Trophoblast cell (in vitro differentiated cells and primary cell): ENCODE measurements around the gene CHST4.

Source experiments
- DNase-seq, 2 donors: peaks; one replicate each; pipeline ENCODE4 v3.0.0-alpha.2; 2016
- H2AFZ ChIP-seq: 2 replicates; pipeline ENCODE4 v1.6.1; 2013; ENCODE audit warnings: low read length, moderate library complexity, mild to moderate bottlenecking; ENCODE audit not compliant: insufficient read depth, poor library complexity
- H2AK5ac ChIP-seq: 2 replicates; pipeline ENCODE4 v1.6.1; 2013; ENCODE audit warnings: mild to moderate bottlenecking, low read length
- H2BK120ac ChIP-seq: 2 replicates; pipeline ENCODE4 v1.6.1; 2013; ENCODE audit warnings: low read length, mild to moderate bottlenecking, moderate library complexity; ENCODE audit not compliant: insufficient read depth, poor library complexity
- H2BK12ac ChIP-seq: 2 replicates; pipeline ENCODE4 v1.6.1; 2013; ENCODE audit warnings: mild to moderate bottlenecking, low read length, moderate library complexity
- H2BK5ac ChIP-seq: 2 replicates; pipeline ENCODE4 v1.6.1; 2013; ENCODE audit warnings: low read length, low read depth, moderate library complexity, mild to moderate bottlenecking; ENCODE audit not compliant: poor library complexity
- H3K14ac ChIP-seq: 2 replicates; pipeline ENCODE4 v1.6.1; 2013; ENCODE audit warnings: mild to moderate bottlenecking, low read length
- H3K18ac ChIP-seq: 2 replicates; pipeline ENCODE4 v1.6.1; 2013; ENCODE audit warnings: mild to moderate bottlenecking, low read length
- H3K23ac ChIP-seq: 2 replicates; pipeline ENCODE4 v1.6.1; 2013; ENCODE audit warnings: low read length
- H3K27ac ChIP-seq: 2 replicates; pipeline ENCODE4 v1.5.1; 2013; ENCODE audit warnings: low read depth, mild to moderate bottlenecking, inconsistent platforms, low read length, moderate library complexity
- H3K27me3 ChIP-seq: 2 replicates; pipeline ENCODE4 v1.6.1; 2013; ENCODE audit warnings: inconsistent platforms, mild to moderate bottlenecking, low read length, moderate library complexity; ENCODE audit not compliant: insufficient read depth
- H3K36me3 ChIP-seq, 2 experiments: 1 replicate in 1 of 2; 2 replicates in 1 of 2; pipeline ENCODE4 v1.6.1; 2013; ENCODE audit warnings: low read length in 2 of 2, mild to moderate bottlenecking in 2 of 2, moderate library complexity in 1 of 2; ENCODE audit not compliant: insufficient read depth in 2 of 2, control insufficient read depth in 1 of 2
- H3K4ac ChIP-seq: 2 replicates; pipeline ENCODE4 v1.6.1; 2013; ENCODE audit warnings: low read depth, mild to moderate bottlenecking, low read length, moderate library complexity
- H3K4me1 ChIP-seq, 2 experiments: 1 replicate in 1 of 2; 2 replicates in 1 of 2; pipeline ENCODE4 v1.6.1; 2013; ENCODE audit warnings: low read length in 2 of 2, mild to moderate bottlenecking in 2 of 2, moderate library complexity in 1 of 2; ENCODE audit not compliant: insufficient read depth in 2 of 2, control insufficient read depth in 1 of 2
- H3K4me2 ChIP-seq: 2 replicates; pipeline ENCODE4 v1.6.1; 2013; ENCODE audit warnings: inconsistent platforms, mild to moderate bottlenecking, low read length, moderate library complexity
- H3K4me3 ChIP-seq: 2 replicates; pipeline ENCODE4 v1.5.1; 2013; ENCODE audit warnings: mild to moderate bottlenecking, low read depth, low read length, inconsistent platforms
- H3K79me1 ChIP-seq: one replicate; pipeline ENCODE4 v1.6.1; 2013; ENCODE audit warnings: low read length
- H3K79me2 ChIP-seq: 2 replicates; pipeline ENCODE4 v1.6.1; 2013; ENCODE audit warnings: low read length, mild to moderate bottlenecking; ENCODE audit not compliant: control insufficient read depth, insufficient read depth, poor library complexity
- H3K9ac ChIP-seq: 2 replicates; pipeline ENCODE4 v1.6.1; 2013; ENCODE audit warnings: mild to moderate bottlenecking, low read length
- H3K9me3 ChIP-seq: 2 replicates; pipeline ENCODE4 v1.6.1; 2013; ENCODE audit warnings: low read depth, mild to moderate bottlenecking, control low read depth, inconsistent platforms, low read length; ENCODE audit not compliant: insufficient read depth
- H4K12ac ChIP-seq: 2 replicates; pipeline ENCODE4 v1.6.1; 2013; ENCODE audit warnings: low read depth, mild to moderate bottlenecking, low read length, moderate library complexity
- H4K8ac ChIP-seq: 2 replicates; pipeline ENCODE4 v1.6.1; 2013; ENCODE audit warnings: low read depth, mild to moderate bottlenecking, low read length, moderate library complexity
- H4K91ac ChIP-seq: one replicate; pipeline ENCODE4 v1.6.1; 2013; ENCODE audit warnings: low read depth, mild to moderate bottlenecking, low read length, moderate library complexity
- WGBS: extraction: QIAGEN DNeasy Blood & Tissue Kit; methylation state at CpG from one replicate; pipeline ENCODE4 v1.1.7; 2013; ENCODE audit warnings: missing lambda C conversion rate; ENCODE audit not compliant: insufficient read length, insufficient coverage; ENCODE audit errors: extremely low coverage; 5-methylcytosine and 5-hydroxymethylcytosine counted together

CHST4 gene

DNA sequence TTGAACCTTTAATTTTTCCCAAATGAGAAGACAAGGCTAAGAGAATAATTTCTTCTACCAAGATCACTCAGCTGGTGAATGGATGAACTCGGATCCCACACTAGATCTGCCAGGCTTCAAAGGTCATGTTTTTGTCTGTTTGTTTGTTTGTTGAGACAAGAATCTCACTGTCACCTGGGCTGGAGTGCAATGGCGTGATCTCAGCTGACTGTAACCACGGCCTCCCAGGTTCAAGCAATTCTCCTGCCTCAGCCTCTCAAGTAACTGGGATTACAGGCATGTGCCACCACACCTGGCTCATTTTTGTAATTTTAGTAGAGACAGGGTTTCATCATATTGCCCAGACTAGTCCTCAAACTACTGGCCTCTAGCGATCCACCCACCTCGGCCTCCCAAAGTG, 43.7 kb upstream of the CHST4 start:
- H2AK5ac ChIP-seq, result no peak overlapping the region
- H3K9me3 ChIP-seq, result no peaks in the 10 kb centered on the region
- H3K4me3 ChIP-seq, result no peak overlapping the region
- H3K4me1 ChIP-seq, result peaks cover 0 to 2% of the 10 kb centered on the region in 2 experiments
- H2BK120ac ChIP-seq, result no peak overlapping the region
- H3K23ac ChIP-seq, result no peak overlapping the region
- H4K12ac ChIP-seq, result no peak overlapping the region
- DNase-seq, result peak; percentile 22 to 60
- no peak overlapping the region for H3K27ac ChIP-seq
- no CpG with 5 or more reads among the region's 5 CpGs for WGBS
- no peak overlapping the region for H4K8ac ChIP-seq
- H4K91ac ChIP-seq, result no peak overlapping the region
- peaks cover 3% of the 10 kb centered on the region for H3K79me2 ChIP-seq
- H3K36me3 ChIP-seq, result no peaks in the 10 kb centered on the region
- H3K14ac ChIP-seq, result no peak overlapping the region
- no peak overlapping the region for H2BK5ac ChIP-seq
- H3K18ac ChIP-seq, result no peak overlapping the region
- H3K4me2 ChIP-seq, result no peak overlapping the region
- H3K27me3 ChIP-seq, result no peaks in the 10 kb centered on the region
- H3K4ac ChIP-seq, result no peak overlapping the region
- H3K9ac ChIP-seq, result no peak overlapping the region
- peaks cover 3% of the 10 kb centered on the region for H3K79me1 ChIP-seq
- H2BK12ac ChIP-seq, result no peak overlapping the region
- no peak overlapping the region for H2AFZ ChIP-seq

DNA sequence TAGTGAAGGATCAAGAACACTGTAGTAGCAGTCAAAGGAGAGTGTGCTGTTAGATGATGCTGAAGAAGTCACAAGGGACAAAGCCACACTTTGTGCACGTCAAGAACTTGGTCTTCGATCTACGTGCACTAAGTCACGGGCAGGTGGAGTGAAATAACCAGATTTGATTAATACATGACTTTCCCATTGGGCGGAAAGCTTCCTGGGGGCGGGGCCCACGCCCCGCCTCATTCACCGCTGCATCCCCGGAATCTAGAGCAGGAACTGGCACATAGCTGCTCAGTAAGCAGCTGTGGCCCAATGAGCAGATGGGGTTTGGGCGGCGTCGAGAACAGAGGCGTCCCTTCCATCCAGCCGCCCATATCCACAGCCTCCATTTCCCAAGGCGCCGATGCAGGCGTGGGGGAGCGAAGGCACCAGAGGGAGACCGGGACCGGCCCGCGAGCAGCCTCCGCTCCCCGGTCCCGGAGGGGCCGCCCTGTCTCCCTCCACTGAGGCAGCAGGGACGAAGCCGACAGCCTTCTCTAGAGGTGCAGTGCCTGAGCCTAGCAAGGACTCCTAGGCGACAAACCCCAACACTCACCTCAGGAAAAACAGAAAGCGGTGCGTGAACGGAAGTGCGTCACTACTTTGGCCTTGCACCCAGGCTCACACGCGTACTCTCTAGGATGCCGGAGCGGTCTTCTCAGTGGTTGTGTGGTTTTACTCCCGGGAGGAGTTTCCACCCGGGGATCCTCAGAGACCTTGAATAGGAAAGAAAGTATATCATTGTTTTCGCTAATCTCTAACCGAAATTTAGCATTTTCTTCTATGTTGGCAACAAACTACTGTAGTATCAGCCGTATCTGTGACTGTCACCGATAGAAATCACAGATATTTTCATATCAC, 42.0 kb upstream of the CHST4 start:
- Histone ChIP-seq H2AK5ac (no peak overlapping the region), H3K23ac (no peak overlapping the region), H3K27me3 (no peaks in the 10 kb centered on the region), H3K79me2 (peaks cover 3% of the 10 kb centered on the region), H2BK5ac (peak overlapping the region; percentile 73), H3K4me2 (peak overlapping the region; percentile 73), H3K27ac (peak overlapping the region; percentile 18), H3K4me1 (peaks cover 0 to 2% of the 10 kb centered on the region in 2 experiments), H4K12ac (peak overlapping the region; percentile 99), H3K18ac (peak overlapping the region; percentile 80), H3K14ac (peak overlapping the region; percentile 96), H3K4me3 (peak overlapping the region; percentile 88), H3K9ac (peak overlapping the region; percentile 77), H3K4ac (peak overlapping the region; percentile 72), H3K9me3 (no peaks in the 10 kb centered on the region), H4K91ac (peak overlapping the region; percentile 91), H3K79me1 (peaks cover 3% of the 10 kb centered on the region), H3K36me3 (no peaks in the 10 kb centered on the region), H2BK120ac (peak overlapping the region; percentile 78), H4K8ac (peak overlapping the region; percentile 100), H2BK12ac (peak overlapping the region; percentile 34), H2AFZ (peak overlapping the region; percentile 100)
- peak; percentile 67 to 89 for DNase-seq
- WGBS, result no CpG with 5 or more reads among the region's 44 CpGs

GRCh38 chr16:71489122-71489521, 37.1 kb upstream of the CHST4 start, which contains the start of gene ZNF19:
Gene ZNF19, minus strand, starts transcription at chr16:71489324. Its CDS starts 7,210 bp downstream, at chr16:71482114.
- Histone ChIP-seq H3K4me1 (no peaks in the 10 kb centered on the region), H2BK5ac (no peak within 1 kb of the TSS), H3K4ac (no peak within 1 kb of the TSS), H2AFZ (no peak within 1 kb of the TSS), H4K91ac (no peak within 1 kb of the TSS), H3K4me3 (no peak within 1 kb of the TSS), H2BK12ac (no peak within 1 kb of the TSS), H3K4me2 (no peak within 1 kb of the TSS), H3K14ac (no peak within 1 kb of the TSS), H3K27ac (no peak within 1 kb of the TSS), H3K79me2 (peaks cover 2% of the 10 kb centered on the region), H3K18ac (no peak within 1 kb of the TSS), H3K27me3 (no peaks in the 10 kb centered on the region), H2BK120ac (no peak within 1 kb of the TSS), H3K23ac (no peak within 1 kb of the TSS), H3K36me3 (no peaks in the 10 kb centered on the region), H4K8ac (no peak within 1 kb of the TSS), H3K79me1 (peaks cover 3% of the 10 kb centered on the region), H3K9me3 (no peaks in the 10 kb centered on the region), H4K12ac (no peak within 1 kb of the TSS), H3K9ac (no peak within 1 kb of the TSS), H2AK5ac (no peak within 1 kb of the TSS)
- no CpG with 5 or more reads among the region's 22 CpGs for WGBS
- no peak for DNase-seq

GRCh38 chr16:71490361-71490760, 35.9 kb upstream of the CHST4 start:
- H3K9me3 ChIP-seq, result no peaks in the 10 kb centered on the region
- no peak overlapping the region for H3K23ac ChIP-seq
- no peak overlapping the region for H4K91ac ChIP-seq
- no peak overlapping the region for H3K4me2 ChIP-seq
- no peak for DNase-seq
- no peak overlapping the region for H3K27ac ChIP-seq
- H2AFZ ChIP-seq, result no peak overlapping the region
- no peak overlapping the region for H3K4me3 ChIP-seq
- H3K9ac ChIP-seq, result no peak overlapping the region
- no peak overlapping the region for H2AK5ac ChIP-seq
- H3K4me1 ChIP-seq, result no peaks in the 10 kb centered on the region
- no peak overlapping the region for H3K18ac ChIP-seq
- no peaks in the 10 kb centered on the region for H3K79me1 ChIP-seq
- no peak overlapping the region for H3K4ac ChIP-seq
- no peak overlapping the region for H4K12ac ChIP-seq
- no peaks in the 10 kb centered on the region for H3K36me3 ChIP-seq
- H2BK5ac ChIP-seq, result no peak overlapping the region
- H4K8ac ChIP-seq, result no peak overlapping the region
- H2BK12ac ChIP-seq, result no peak overlapping the region
- no peaks in the 10 kb centered on the region for H3K79me2 ChIP-seq
- no peak overlapping the region for H2BK120ac ChIP-seq
- H3K27me3 ChIP-seq, result no peaks in the 10 kb centered on the region
- no peak overlapping the region for H3K14ac ChIP-seq
